Stimulated activated CD8-positive, alpha-beta memory T cell treated with anti-CD3 and anti-CD28 coated beads, Interleukin-12 subunit alpha, Interleukin-12 subunit beta, amount 100 ng/mL, for 24 hours (primary cell): ENCODE data around the gene PIGR.

Source experiments
- DNase-seq: peaks from one replicate; pipeline ENCODE4 v3.0.0-alpha.2; 2020; ENCODE audit errors: extremely low read depth

PIGR gene

DNA sequence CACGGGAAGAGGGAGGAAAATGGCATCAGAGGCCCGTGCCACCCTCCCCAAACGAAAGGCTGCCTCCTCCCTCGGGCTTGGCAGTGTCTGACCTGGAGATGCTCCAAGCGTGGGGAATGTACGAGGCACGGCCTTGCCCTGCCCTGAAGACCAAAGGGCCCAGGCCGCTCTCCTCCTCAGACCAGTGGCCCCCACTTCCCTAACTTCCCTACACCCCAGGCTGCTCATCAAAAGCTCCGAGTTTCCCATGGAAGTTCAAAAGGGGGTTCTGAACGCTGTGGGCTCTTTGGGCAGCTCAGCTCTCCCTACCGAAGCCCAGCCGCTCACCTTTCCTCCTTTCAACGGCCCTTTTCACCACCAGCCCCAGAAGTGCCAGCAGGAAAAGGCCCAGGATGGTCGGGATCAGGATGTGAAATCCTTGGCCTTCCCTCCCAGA is 36.4 kb downstream of the PIGR start:
- no peak for DNase-seq

DNA sequence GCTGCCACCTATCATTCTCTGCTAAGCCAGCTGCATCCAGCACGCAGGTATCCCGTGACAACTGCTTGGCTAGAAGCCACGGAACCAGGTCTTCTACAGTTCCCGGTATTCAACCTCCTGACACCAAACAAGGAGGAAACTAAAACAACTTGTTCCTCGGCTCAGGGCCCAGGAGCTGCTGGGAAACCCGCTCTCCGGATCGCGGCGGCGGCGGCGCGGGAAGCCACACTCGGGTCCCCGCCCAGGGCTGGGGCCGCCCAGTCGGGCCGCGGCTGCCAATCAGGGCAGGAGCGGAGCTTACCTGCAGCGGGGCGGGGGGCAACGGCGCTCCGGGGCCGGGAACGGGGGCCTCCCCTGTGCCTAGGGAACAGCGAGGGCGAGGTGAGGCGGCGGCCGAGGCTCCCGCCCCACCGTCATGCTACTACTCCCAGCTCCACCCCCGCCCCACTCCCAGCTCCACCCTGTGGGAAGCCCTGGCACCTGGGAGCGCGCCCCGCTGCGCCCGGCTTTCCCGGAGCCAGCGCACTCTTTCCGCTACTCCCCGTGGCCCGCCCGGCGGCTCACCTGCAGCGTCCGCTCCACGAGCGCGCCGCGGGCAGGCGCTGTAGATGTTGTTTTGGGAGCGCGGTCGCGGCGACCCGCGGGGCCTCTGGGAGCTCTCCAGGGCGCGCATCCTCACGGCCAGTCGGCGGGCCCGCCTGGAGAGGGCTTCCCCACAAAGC is 36.9 kb downstream of the PIGR start:
- DNase-seq, result no peak

DNA sequence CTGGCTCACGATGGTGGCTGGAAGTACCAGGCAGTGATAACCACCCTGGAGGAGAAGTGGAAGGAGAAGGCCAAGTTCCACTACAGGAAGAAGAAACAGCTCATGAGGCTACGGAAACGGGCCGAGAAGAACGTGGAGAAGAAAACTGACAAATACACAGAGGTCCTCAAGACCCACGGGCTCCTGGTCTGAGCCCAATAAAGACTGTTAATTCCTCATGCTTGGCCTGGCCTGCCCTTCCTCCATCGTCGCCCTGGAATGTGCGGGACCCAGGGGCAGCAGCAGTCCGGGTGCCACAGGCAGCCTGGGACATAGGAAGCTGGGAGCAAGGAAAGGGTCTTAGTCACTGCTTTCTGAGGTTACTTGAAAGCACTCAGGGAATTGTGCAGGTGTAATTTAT is 38.2 kb downstream of the PIGR start:
- DNase-seq, result no peak

DNA sequence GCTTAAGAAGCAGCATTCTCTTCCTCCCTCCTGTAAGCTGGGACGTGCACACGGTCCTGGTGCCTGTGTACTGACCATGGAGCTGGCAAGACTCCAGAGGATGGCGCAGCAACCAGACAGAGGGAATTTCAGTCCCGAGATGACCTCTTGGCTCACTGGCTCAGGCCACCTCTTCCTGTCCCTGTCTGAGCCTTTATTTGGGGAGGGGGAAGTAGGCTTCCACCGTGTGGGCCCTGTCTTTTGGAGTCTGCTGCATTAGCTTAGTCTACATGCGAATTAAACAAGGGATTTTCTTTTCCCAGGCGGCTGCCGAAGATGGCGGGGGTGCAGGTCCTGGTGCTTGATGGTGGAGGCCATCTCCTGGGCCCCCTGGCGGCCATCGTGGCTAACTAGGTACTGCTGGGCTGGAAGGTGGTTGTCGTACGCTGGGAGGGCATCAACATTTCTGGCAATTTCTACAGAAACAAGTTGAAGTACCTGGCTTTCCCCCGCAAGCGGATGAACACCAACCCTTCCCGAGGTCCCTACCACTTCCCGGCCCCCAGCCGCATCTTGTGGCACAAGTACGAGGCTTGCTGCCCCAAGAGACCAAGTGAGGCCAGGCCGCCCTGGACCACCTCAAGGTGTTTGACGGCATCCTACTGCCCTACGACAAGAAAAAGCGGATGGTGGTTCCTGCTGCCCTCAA is 38.8 kb downstream of the PIGR start:
- no peak for DNase-seq

DNA sequence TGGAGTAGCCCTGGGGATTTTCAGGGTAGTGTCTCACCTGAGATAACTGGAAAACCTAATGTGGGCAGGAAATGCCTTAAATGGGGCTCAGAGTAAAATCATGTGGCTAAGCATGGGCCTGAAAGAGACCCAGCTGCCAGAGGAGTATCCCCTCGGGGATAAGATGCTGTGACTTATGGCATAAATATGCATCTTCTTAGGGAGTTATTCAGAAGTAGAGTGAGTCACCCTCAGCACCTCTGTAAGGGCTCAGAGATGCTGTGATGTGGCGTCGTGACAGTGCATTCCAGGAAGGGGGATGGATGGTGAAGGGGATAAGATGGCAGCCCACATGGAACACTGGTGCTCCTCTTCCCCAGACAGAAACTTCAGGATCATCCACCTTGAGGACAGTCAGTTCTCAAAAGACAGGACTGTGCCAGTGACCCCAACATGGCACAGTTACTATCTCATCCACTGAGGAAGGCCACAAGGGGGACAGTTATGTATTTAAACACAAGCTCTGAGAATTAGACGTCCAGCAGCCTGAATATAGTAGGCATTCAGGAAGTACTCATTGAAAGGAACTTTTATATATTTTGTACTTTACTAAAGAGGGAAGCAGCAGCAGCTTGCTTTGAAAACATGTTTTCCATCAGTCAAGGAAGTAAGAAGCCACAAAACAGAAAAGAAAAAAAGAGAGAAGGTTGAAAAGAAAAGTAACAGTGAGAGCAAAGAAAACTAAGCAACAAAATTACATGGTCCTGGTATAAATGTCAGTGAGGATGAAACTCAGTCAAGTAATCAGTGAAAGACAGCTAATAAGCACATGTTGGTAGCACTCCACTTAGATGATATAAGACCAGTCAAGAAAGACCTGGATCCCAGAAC is 40.7 kb downstream of the PIGR start:
- no peak for DNase-seq

DNA sequence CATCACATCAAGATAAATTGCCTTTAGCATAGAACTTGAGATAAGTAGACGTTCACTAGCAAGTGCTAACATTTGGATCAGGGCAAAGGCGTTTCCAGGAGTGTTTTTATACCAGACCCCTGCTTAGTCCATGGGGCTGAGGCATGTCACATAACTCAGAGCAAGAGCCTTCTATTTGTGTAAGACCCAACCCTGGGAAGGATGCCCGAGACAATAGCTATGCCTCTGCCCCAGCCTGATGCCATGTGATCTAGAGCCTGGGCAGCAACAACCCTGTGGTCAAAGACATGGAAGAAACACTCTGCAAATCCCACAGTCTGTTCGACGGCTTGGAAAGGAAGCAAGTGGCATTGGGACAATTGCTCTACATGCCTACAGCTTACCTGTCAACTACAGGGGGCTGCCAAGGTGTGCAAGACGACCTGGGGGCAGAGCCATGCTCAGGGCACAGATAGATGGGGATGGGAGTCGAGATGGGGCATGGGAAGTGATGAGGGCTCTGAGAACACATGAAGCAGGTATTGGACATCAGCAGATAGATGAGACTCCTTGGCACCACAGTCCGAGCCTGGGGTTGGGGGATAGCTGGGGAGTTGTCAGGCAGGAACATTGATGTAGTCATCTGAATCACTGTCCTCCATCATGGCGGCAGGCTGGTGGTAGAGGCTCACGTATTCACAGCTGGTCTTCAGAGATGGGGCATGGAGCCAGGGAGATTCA is 41.7 kb downstream of the PIGR start:
- DNase-seq, result no peak

DNA sequence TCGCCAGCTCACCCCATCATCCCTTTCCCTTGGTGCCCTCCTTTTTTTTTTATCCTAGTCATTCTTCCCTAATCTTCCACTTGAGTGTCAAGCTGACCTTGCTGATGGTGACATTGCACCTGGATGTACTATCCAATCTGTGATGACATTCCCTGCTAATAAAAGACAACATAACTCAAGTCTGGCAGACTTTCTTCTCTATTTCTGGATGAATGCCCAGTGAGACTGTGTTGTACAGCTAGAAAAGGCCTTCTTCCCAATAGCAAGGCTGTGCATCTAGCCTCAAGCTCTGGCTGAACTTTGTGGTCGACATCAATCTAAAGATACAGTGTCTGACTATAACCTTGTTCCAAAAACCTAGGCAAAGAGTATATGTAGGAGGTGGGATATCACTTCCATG is 42.6 kb downstream of the PIGR start:
- no peak for DNase-seq

DNA sequence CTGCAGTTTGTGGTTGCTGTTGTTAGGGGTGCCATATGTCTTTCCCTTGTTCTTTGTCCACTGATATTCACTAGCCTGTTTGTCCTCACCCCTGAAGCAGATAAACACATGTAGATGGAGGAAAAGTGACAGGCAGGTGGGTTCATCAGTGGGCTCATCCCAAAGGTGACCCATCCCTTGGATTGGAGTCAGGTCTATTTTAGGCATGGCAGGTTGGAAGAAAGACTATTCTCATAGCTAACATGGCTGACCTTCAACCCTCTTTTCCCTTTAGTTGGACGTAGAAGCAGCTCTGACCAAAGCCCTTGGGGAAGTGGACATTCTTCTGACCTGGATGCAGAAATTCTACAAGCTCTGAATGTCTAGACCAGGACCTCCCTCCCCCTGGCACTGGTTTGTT is 43.6 kb downstream of the PIGR start:
- DNase-seq, result no peak

DNA sequence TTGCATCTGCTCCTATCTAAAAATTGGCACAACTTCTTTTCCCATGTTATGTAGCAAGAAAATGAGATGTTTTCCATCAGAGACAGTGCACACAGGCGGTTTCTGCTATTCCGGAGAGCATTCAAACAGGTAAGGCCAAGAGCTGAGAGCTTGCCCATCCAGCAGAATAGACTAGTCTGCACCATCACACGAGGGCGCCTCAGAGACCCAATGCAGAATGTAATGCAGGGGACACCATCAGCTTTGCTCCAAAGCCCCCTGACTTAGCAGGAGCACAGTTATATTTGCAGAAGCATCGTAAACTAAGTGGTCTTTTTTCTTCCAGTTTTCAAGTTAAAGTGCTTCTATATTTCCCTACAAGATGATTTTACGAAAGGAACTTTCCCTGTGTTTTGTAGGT is 44.3 kb downstream of the PIGR start:
- no peak for DNase-seq

DNA sequence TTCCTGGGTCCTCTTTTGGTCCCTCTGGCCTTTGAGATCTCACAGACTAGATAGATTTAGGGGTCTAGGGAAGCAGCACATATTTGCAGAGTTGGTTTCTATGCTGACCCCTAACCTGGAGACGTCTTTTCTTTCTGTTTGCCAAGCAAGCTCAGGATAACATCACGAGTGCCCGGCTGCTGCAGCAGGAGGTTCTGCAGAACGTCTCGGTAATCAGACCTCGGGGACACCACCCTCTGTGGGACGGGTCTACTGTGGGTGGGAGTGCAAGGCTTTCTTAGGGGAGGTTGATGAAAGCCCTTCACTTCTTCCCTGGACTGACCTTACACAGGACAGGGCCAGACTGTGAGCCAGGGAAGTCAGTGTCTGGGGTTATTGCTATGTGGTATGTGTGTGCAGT is 46.1 kb downstream of the PIGR start:
- DNase-seq, result no peak

DNA sequence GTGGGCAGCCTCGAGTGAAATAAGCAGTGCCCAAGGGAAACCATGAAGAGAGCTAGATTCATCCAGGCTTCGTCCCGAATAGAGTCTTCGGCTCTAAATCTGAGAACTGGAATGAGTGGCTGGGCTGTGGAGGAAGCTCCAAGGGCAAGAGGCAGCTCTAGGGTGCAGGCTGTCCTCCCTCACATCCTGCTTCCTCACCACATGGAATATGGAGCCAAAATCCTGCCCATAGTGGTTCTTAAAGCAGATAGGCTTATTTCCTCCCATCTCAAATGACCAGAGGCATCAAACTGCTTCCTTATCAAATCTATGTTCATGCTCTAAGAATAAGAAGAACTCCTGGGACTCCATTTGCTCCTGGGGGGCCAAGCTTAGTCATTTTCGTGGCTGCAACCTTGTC is 46.5 kb downstream of the PIGR start:
- no peak for DNase-seq

DNA sequence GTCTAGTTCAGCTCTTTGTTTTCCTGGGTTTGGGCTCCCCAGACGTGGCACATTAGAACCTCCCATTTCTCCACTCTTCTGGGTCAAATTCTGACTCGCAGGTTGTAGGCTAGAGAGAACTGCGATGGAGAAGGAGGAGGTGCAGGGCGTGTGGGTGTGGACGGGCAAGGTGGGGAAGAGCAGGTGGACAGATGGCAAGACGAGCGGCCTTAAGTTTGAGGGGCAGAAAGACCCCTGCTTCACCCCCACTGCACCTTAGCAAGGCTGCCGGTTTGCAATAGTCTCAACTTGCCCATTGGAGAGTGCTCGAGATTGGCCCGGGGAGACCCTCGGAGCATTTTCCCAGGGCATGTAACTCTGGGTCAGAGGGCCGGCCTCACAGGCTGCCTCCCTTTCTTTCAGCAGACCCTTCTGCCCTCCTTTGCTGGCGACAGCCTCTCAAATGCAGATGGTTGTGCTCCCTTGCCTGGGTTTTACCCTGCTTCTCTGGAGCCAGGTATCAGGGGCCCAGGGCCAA is 47.3 kb downstream of the PIGR start:
- DNase-seq, result no peak

DNA sequence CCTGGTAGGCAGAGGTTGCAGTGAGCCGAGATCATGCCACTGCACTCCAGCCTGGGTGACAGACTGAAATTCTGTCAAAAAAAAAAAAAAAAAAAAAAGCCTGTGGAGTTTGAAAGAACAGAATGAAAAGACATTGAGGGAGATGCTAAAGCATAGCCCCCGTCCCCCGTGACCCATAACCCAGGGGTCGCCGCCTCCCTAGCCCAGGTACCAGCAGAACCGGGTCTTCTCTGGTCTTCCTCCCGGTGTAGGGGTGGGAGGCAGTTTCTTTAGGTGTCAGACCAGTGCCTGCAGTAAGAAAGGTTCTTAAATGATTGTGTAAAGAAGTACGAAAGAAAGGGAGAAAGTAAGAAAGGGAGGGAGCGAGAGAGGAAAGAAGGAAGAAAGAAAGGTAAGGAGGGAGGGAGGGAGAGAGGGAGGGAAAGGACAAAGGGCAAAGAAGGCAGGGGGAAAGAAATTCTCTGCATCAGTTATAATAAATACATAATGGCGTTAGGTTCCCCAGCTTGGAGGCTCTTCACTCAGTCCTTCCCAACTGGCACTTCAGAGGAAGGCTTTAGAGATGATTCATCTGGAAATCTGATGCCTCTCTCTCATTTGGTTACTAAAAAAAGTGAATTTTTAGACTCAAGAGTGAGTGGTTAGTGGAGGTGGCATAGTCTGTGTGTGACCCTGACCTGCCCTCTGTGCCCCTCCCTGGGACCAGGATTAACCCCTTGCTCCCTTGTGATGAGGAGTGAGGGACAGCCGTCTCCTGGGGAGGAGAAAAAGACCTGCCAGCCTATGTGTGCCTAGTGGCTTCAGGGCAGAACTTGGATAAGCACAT is 48.0 kb downstream of the PIGR start:
- DNase-seq, result no peak

DNA sequence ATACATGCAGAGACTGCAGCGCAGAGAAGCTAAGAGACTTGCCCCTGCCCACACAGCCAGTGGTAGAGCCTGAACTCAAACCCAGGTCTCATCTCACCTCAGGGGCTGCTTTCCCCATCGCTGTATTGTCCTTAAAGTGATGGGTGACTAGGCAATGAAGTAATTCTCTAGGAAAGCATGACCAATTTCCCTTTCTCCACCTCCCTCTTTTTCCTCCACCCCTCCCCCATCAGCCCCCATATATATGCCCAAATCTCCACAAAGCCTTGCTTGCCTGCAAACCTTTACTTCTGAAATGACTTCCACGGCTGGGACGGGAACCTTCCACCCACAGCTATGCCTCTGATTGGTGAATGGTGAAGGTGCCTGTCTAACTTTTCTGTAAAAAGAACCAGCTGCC is 49.1 kb downstream of the PIGR start, which contains the start of gene IL24:
Gene IL24, plus strand, starts transcription at position 269 of the 400 bp plus-strand sequence. CDS start 390 bp downstream, outside the sequence.
- DNase-seq, result no peak

DNA sequence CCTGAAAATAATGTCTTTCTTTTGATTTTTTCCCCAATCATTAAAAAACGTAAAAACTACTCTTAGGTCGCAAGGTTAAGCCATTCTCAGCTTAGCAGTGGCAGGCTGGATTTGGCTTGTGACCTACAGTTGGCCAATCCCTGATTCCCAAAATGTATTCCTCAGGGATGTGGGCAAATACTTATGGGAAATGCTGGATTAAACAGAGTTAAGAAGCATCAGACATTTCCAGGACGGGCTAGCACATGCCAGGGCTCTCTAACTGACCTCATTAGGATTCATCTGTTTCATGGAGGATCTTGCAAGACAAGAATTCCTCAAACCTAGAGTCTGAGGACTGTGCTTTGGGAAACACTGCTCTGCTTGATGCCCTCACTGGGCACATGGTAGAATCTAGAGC is 50.0 kb downstream of the PIGR start:
- DNase-seq, result no peak

DNA sequence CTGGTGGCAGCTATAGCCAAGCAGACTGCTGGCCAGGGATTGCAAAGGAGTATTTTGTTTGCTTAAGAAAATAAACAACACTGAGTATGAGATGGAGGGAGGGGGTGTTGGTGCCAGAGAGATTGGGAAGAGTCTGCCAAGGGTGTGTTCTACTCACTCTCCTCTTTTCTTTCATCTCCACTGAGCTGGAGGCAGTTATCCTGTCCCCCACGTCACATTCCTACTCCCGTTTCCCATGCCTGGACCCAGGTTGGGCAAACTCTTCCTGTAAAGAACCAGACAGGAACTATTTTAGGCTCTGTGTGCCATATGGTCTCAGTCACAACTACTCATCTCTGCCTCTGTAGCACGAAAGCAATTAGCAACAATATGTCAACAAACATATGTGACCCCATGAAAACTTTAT is 50.4 kb downstream of the PIGR start:
- DNase-seq, result no peak

DNA sequence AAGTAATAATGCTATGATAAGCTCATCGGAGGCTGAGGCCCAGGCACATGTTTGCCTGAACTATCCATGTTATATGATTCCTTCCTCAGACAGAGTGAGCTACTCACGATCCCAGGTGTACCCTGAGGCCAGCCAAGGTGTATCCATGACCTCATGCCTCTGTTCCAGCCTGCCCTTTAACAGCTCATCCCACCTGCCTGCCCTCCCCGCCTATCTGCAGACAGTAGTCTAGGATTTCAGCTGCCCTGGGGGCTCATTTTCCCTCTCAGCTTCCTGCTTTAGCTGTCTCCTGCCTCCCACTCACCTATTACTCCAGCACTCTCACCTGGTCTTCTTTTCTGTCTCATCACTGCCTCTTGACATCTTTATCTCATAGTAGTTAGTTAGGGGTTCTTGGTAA is 50.9 kb downstream of the PIGR start:
- DNase-seq, result no peak

DNA sequence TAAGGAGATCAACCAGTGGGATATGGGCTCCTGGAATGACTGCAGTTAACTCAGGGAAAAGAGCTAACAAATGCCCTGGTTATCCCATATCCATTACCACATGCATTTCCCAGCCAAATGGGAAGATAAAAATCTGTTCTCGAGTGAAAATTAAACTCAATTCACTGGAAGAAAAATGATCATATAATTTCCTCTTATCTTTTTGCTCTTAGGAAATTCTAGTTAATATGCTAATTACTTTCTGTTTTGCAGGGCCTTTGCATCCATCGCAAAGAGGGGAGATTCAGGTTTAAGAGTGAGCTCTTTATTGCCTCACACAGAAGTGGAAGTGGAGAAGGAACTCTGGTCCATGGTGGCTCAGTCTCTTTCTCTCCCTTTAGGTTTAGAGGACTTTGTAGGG is 52.9 kb downstream of the PIGR start:
- no peak for DNase-seq

DNA sequence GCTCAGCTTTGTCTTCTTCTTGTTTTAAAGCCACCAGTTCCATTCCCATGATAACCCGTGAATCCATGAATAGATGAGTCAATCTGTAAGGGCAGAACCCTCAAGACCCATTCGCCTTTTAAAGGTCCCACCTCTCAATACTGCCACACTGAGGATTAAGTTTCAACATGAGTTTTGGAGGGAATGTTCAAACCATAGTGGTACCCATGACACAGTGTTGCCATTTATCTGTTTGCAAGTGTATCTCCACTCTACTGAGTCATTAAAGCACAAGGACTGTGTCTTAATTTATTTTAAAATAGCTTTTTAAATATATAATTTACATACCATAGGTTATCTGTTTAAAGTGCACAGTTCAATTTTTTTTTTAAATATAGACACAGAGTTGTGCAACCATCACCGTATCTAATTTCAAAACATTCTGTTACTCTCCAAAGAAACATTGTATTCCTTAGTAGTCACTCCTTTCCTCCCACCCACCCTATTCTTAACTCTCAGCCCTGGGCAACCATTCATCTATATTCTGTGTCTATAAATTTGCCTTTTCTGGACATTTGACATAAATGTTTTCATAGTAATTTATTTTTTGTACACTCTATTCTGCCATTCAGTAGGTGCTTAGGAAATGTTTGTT is 53.8 kb downstream of the PIGR start:
- no peak for DNase-seq

DNA sequence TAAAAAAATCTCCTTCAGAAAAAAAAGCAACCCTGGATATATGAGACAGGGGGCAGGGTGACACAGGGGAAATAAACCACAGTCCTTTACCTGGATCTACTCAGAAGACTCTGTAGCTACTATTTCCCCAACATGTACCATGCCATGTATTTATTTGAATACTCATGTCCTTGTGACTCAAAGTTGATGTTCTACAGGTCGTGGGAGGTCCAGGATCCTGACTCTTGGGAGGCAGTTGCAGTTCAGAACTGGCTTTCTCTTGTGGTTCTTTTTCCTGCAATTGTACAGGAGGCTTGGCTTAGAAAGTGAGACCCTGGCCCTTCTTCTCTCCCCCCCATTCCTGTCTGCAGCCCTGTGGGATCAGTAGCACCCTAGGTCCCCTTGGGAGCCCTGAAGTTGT is 54.9 kb downstream of the PIGR start:
- DNase-seq, result no peak
